SKM-1 (cell line): Measurements from ENCODE around the gene LRRC47.

ENCODE experiments used
- DNase-seq: peaks from one replicate; lab custom pipeline; 2025; ENCODE audit not compliant: unreplicated experiment; lab: John Stamatoyannopoulos, UW

LRRC47 gene

GRCh38 chr1:3796215-3797061 lies at the start of gene LRRC47:
Gene LRRC47 (minus strand): TSS chr1:3796498. CDS start chr1:3796476, 22 bp downstream.
- DNase-seq = peak; percentile 83

GRCh38 chr1:3842912-3843311 lies 46.6 kb upstream of the LRRC47 start:
- no peak for DNase-seq

GRCh38 chr1:3841491-3841890 lies 45.2 kb upstream of the LRRC47 start:
- DNase-seq = no peak

GRCh38 chr1:3838788-3839187 lies 42.5 kb upstream of the LRRC47 start:
- no peak for DNase-seq

- no peak for DNase-seq
Observed at GRCh38 chr1:3837685-3838084, 41.4 kb upstream of the LRRC47 start.

- no peak for DNase-seq
Observed at GRCh38 chr1:3837200-3837599, 40.9 kb upstream of the LRRC47 start.

GRCh38 chr1:3836421-3836820 lies 40.1 kb upstream of the LRRC47 start:
- DNase-seq = no peak

- DNase-seq = no peak
Observed at GRCh38 chr1:3834701-3835100, 38.4 kb upstream of the LRRC47 start.

GRCh38 chr1:3831689-3832088 lies 35.4 kb upstream of the LRRC47 start:
- no peak for DNase-seq

- no peak for DNase-seq
Observed at GRCh38 chr1:3828391-3828790, 32.1 kb upstream of the LRRC47 start.

GRCh38 chr1:3827813-3828307 lies 31.6 kb upstream of the LRRC47 start:
- DNase-seq = no peak

GRCh38 chr1:3825356-3825755 lies 29.1 kb upstream of the LRRC47 start:
- no peak for DNase-seq

- DNase-seq = no peak
Observed at GRCh38 chr1:3824650-3825049, 28.4 kb upstream of the LRRC47 start.

- no peak for DNase-seq
Observed at GRCh38 chr1:3822421-3822820, 26.1 kb upstream of the LRRC47 start.

GRCh38 chr1:3821908-3822307 lies 25.6 kb upstream of the LRRC47 start:
- no peak for DNase-seq

GRCh38 chr1:3821447-3821846 lies 25.1 kb upstream of the LRRC47 start:
- no peak for DNase-seq

- DNase-seq = no peak
Observed at GRCh38 chr1:3821004-3821403, 24.7 kb upstream of the LRRC47 start.

- no peak for DNase-seq
Observed at GRCh38 chr1:3820316-3820715, 24.0 kb upstream of the LRRC47 start.

GRCh38 chr1:3819771-3820200 lies 23.5 kb upstream of the LRRC47 start:
- no peak for DNase-seq

- no peak for DNase-seq
Observed at GRCh38 chr1:3817821-3818597, 21.7 kb upstream of the LRRC47 start.

- DNase-seq = no peak
Observed at GRCh38 chr1:3817138-3817740, 20.9 kb upstream of the LRRC47 start.
